ENCODE data around the gene CLPX. TPM values are rescaled to one million over a fixed set of nuclear protein-coding genes. Genes with fewer than 3 reads are reported as not detected.
A peak's percentile ranks its signal among the peaks of the same experiment; 100 is the strongest.
"Not testable (repeated sequence)": the region's sequence is repeated elsewhere in the genome, so short reads cannot be mapped to it uniquely, and the experiment has no call there.

Gene CLPX
- total RNA-seq, 1 experiment from 2014 or later, result 34.2 TPM

- Histone ChIP-seq H3K27me3 (ENCODE audit: control insufficient read depth, insufficient read depth, low read length) (no peaks in the 10 kb centered on the region), H3K4me3 (ENCODE audit: insufficient read depth, low read depth, low read length) (no peak overlapping the region), H3K36me3 (replicated peaks; ENCODE audit: control insufficient read depth, insufficient read depth, low read length) (no peaks in the 10 kb centered on the region)
- DNase-seq, result peak; percentile 62
These were observed 9.8 kb upstream of the CLPX start for GRCh38 chr15:65194826-65195547.

- H3K4me3 ChIP-seq (ENCODE audit: insufficient read depth, low read depth, low read length), result no peak overlapping the region
- no peak for DNase-seq
- no peaks in the 10 kb centered on the region for H3K27me3 ChIP-seq (ENCODE audit: control insufficient read depth, insufficient read depth, low read length)
- no peaks in the 10 kb centered on the region for H3K36me3 ChIP-seq (replicated peaks; ENCODE audit: control insufficient read depth, insufficient read depth, low read length)
These were observed 6.9 kb upstream of the CLPX start for GRCh38 chr15:65192016-65192415.

GRCh38 chr15:65189102-65189740 lies 4.1 kb upstream of the CLPX start:
- Histone ChIP-seq H3K4me3 (ENCODE audit: insufficient read depth, low read depth, low read length) (no peak overlapping the region), H3K36me3 (replicated peaks; ENCODE audit: control insufficient read depth, insufficient read depth, low read length) (no peaks in the 10 kb centered on the region), H3K27me3 (ENCODE audit: control insufficient read depth, insufficient read depth, low read length) (no peaks in the 10 kb centered on the region)
- peak; percentile 82 for DNase-seq

GRCh38 chr15:65188472-65188871 lies 3.3 kb upstream of the CLPX start:
- not testable (repeated sequence) for H3K27me3 ChIP-seq (ENCODE audit: control insufficient read depth, insufficient read depth, low read length); H3K4me3 ChIP-seq (ENCODE audit: insufficient read depth, low read depth, low read length); H3K36me3 ChIP-seq (replicated peaks; ENCODE audit: control insufficient read depth, insufficient read depth, low read length); DNase-seq

GRCh38 chr15:65184305-65184867 lies 756 bp downstream of the CLPX start:
- H3K36me3 ChIP-seq (replicated peaks; ENCODE audit: control insufficient read depth, insufficient read depth, low read length), result no peaks in the 10 kb centered on the region
- H3K27me3 ChIP-seq (ENCODE audit: control insufficient read depth, insufficient read depth, low read length), result no peaks in the 10 kb centered on the region
- DNase-seq, result peak; percentile 81
- H3K4me3 ChIP-seq (ENCODE audit: insufficient read depth, low read depth, low read length), result peak overlapping the region; percentile 99

GRCh38 chr15:65183865-65184159 lies 1.3 kb downstream of the CLPX start:
- H3K27me3 ChIP-seq (ENCODE audit: control insufficient read depth, insufficient read depth, low read length), result no peaks in the 10 kb centered on the region
- no peak for DNase-seq
- H3K4me3 ChIP-seq (ENCODE audit: insufficient read depth, low read depth, low read length), result peak overlapping the region; percentile 99
- peaks cover 4% of the 10 kb centered on the region for H3K36me3 ChIP-seq (replicated peaks; ENCODE audit: control insufficient read depth, insufficient read depth, low read length)

GRCh38 chr15:65182538-65182937 lies 2.6 kb downstream of the CLPX start:
- peaks cover 6% of the 10 kb centered on the region for H3K36me3 ChIP-seq (replicated peaks; ENCODE audit: control insufficient read depth, insufficient read depth, low read length)
- H3K4me3 ChIP-seq (ENCODE audit: insufficient read depth, low read depth, low read length), result no peak overlapping the region
- H3K27me3 ChIP-seq (ENCODE audit: control insufficient read depth, insufficient read depth, low read length), result no peaks in the 10 kb centered on the region
- DNase-seq, result no peak

GRCh38 chr15:65181582-65182353 lies 3.4 kb downstream of the CLPX start:
- not testable (repeated sequence) for DNase-seq; H3K36me3 ChIP-seq (replicated peaks; ENCODE audit: control insufficient read depth, insufficient read depth, low read length); H3K27me3 ChIP-seq (ENCODE audit: control insufficient read depth, insufficient read depth, low read length); H3K4me3 ChIP-seq (ENCODE audit: insufficient read depth, low read depth, low read length)

- no peak for DNase-seq
- no peak overlapping the region for H3K4me3 ChIP-seq (ENCODE audit: insufficient read depth, low read depth, low read length)
- peaks cover 9% of the 10 kb centered on the region for H3K36me3 ChIP-seq (replicated peaks; ENCODE audit: control insufficient read depth, insufficient read depth, low read length)
- no peaks in the 10 kb centered on the region for H3K27me3 ChIP-seq (ENCODE audit: control insufficient read depth, insufficient read depth, low read length)
These were observed 5.0 kb downstream of the CLPX start for GRCh38 chr15:65180167-65180566.

GRCh38 chr15:65177901-65178300 lies 7.2 kb downstream of the CLPX start:
- no peak overlapping the region for H3K4me3 ChIP-seq (ENCODE audit: insufficient read depth, low read depth, low read length)
- peaks cover 9% of the 10 kb centered on the region for H3K36me3 ChIP-seq (replicated peaks; ENCODE audit: control insufficient read depth, insufficient read depth, low read length)
- no peak for DNase-seq
- H3K27me3 ChIP-seq (ENCODE audit: control insufficient read depth, insufficient read depth, low read length), result no peaks in the 10 kb centered on the region

- no peaks in the 10 kb centered on the region for H3K27me3 ChIP-seq (ENCODE audit: control insufficient read depth, insufficient read depth, low read length)
- no peak for DNase-seq
- no peak overlapping the region for H3K4me3 ChIP-seq (ENCODE audit: insufficient read depth, low read depth, low read length)
- H3K36me3 ChIP-seq (replicated peaks; ENCODE audit: control insufficient read depth, insufficient read depth, low read length), result peaks cover 9% of the 10 kb centered on the region
These were observed 9.1 kb downstream of the CLPX start for GRCh38 chr15:65176056-65176455.

GRCh38 chr15:65175511-65175910 lies 9.6 kb downstream of the CLPX start:
- no peak for DNase-seq
- H3K4me3 ChIP-seq (ENCODE audit: insufficient read depth, low read depth, low read length), result no peak overlapping the region
- peaks cover 10% of the 10 kb centered on the region for H3K36me3 ChIP-seq (replicated peaks; ENCODE audit: control insufficient read depth, insufficient read depth, low read length)
- H3K27me3 ChIP-seq (ENCODE audit: control insufficient read depth, insufficient read depth, low read length), result no peaks in the 10 kb centered on the region

GRCh38 chr15:65174509-65174908 lies 10.6 kb downstream of the CLPX start:
- no peak for DNase-seq
- H3K36me3 ChIP-seq (replicated peaks; ENCODE audit: control insufficient read depth, insufficient read depth, low read length), result peaks cover 12% of the 10 kb centered on the region
- no peak overlapping the region for H3K4me3 ChIP-seq (ENCODE audit: insufficient read depth, low read depth, low read length)
- H3K27me3 ChIP-seq (ENCODE audit: control insufficient read depth, insufficient read depth, low read length), result no peaks in the 10 kb centered on the region

GRCh38 chr15:65172531-65172930 lies 12.6 kb downstream of the CLPX start:
- H3K36me3 ChIP-seq (replicated peaks; ENCODE audit: control insufficient read depth, insufficient read depth, low read length), result peaks cover 6% of the 10 kb centered on the region

GRCh38 chr15:65171428-65171827 lies 13.7 kb downstream of the CLPX start:
- peaks cover 5% of the 10 kb centered on the region for H3K36me3 ChIP-seq (replicated peaks; ENCODE audit: control insufficient read depth, insufficient read depth, low read length)
- H3K27me3 ChIP-seq (ENCODE audit: control insufficient read depth, insufficient read depth, low read length), result no peaks in the 10 kb centered on the region
- no peak for DNase-seq
- no peak overlapping the region for H3K4me3 ChIP-seq (ENCODE audit: insufficient read depth, low read depth, low read length)

More at GRCh38 chr15:65172531-65172930, 12.6 kb downstream of the CLPX start:
- Histone ChIP-seq H3K4me3 (ENCODE audit: insufficient read depth, low read depth, low read length) (no peak overlapping the region), H3K27me3 (ENCODE audit: control insufficient read depth, insufficient read depth, low read length) (no peaks in the 10 kb centered on the region)
- DNase-seq, result no peak
